NB4 (cell line): ENCODE results near the gene MAPK8IP1.

Source experiments
- DNase-seq: peaks from one replicate; pipeline ENCODE4 v3.0.0; 2010; ENCODE audit warnings: low read depth
- H3K4me3 ChIP-seq: one replicate; pipeline ENCODE4 v1.5.1; 2011; ENCODE audit warnings: mild to moderate bottlenecking, low read depth, low read length, moderate library complexity
- CTCF ChIP-seq: IDR thresholded peaks from one replicate; pipeline ENCODE4 v1.5.1; 2012; ENCODE audit warnings: low read depth, low read length
- MAX ChIP-seq: IDR thresholded peaks from 2 replicates; pipeline ENCODE4 v1.6.1; 2011; ENCODE audit warnings: low read depth, low read length
- MYC ChIP-seq: IDR thresholded peaks from 2 replicates; pipeline ENCODE4 v1.6.1; 2011; ENCODE audit warnings: low read depth, low read length
- POLR2A ChIP-seq: IDR thresholded peaks from 2 replicates; pipeline ENCODE4 v1.6.1; 2011; ENCODE audit warnings: mild to moderate bottlenecking; ENCODE audit not compliant: insufficient read length; ENCODE audit errors: extremely low read depth

Gene MAPK8IP1

GRCh38 chr11:45877221-45877620 lies 8.2 kb upstream of the MAPK8IP1 start:
- no peak overlapping the region for H3K4me3 ChIP-seq
- no peak for TF ChIP-seq POLR2A
- no peak for TF ChIP-seq MAX
- TF ChIP-seq MYC = no peak
- no peak for DNase-seq

GRCh38 chr11:45877845-45878244 lies 7.6 kb upstream of the MAPK8IP1 start:
- no peak overlapping the region for H3K4me3 ChIP-seq
- TF ChIP-seq MAX = no peak
- TF ChIP-seq POLR2A = no peak
- TF ChIP-seq MYC = no peak
- TF ChIP-seq CTCF = no peak
- DNase-seq = no peak

- no peak for TF ChIP-seq POLR2A
- TF ChIP-seq MYC = no peak
- TF ChIP-seq CTCF = no peak
- no peak for TF ChIP-seq MAX
Observed at GRCh38 chr11:45879803-45880686, 5.4 kb upstream of the MAPK8IP1 start.

GRCh38 chr11:45880772-45881570 lies 4.5 kb upstream of the MAPK8IP1 start:
- H3K4me3 ChIP-seq = no peak overlapping the region
- TF ChIP-seq MAX (no peak), CTCF (no peak), MYC (no peak), POLR2A (no peak)
- no peak for DNase-seq

More at GRCh38 chr11:45879803-45880686, 5.4 kb upstream of the MAPK8IP1 start:
- no peak overlapping the region for H3K4me3 ChIP-seq
- DNase-seq = peak; percentile 50

GRCh38 chr11:45881708-45882368 lies 3.6 kb upstream of the MAPK8IP1 start:
- TF ChIP-seq POLR2A (no peak), MAX (no peak), CTCF (no peak)
- no peak overlapping the region for H3K4me3 ChIP-seq
- no peak for DNase-seq
